Measurements from ENCODE around the gene GNG7.
"Not testable (repeated sequence)": the region's sequence is repeated elsewhere in the genome, so short reads cannot be mapped to it uniquely, and the experiment has no call there.

GNG7 gene

DNA sequence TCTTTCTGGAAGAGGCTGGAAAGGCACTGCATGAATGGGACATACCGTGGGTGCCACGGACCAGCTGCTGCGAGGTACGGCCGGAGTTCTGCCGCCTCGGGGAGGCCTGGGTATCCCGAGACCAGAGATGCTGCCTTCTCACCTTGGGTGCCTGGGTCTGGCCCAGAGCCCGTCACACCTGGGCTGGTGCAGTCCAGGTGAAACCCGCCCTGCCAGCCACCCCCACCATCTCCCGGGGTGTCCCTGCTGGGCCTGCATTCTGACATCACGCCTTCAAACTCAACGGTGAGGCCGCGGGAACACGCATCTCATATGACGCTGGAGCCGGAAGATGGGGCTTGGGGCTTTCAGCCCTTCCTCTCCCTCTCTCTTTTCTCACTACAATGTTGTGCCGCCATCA is 128.6 kb downstream of the GNG7 start:
- no peaks in the 10 kb centered on the region for H4K20me1 ChIP-seq (ENCODE audit: control insufficient read depth, insufficient read depth, low read depth, low read length)
- H3K27me3 ChIP-seq (ENCODE audit: control insufficient read depth, low read length) = no peaks in the 10 kb centered on the region
- peaks cover 47% of the 10 kb centered on the region for H3K79me2 ChIP-seq (ENCODE audit: control insufficient read depth, low read length)
- H3K4me3 ChIP-seq (ENCODE audit: low read length) = no peak overlapping the region
- H3K4me2 ChIP-seq (ENCODE audit: low read length) = no peak overlapping the region
- no peaks in the 10 kb centered on the region for H3F3A ChIP-seq (ENCODE audit: control insufficient read depth, insufficient read depth)
- H3K9me3 ChIP-seq (ENCODE audit: control insufficient read depth, insufficient read depth, low read length) = no peaks in the 10 kb centered on the region
- H3K36me3 ChIP-seq (ENCODE audit: control insufficient read depth, low read length) = peaks cover 11% of the 10 kb centered on the region
- no peak overlapping the region for H3K27ac ChIP-seq (ENCODE audit: low read depth, low read length)
- no peak for TF ChIP-seq EZH2phosphoT487 (IDR thresholded peaks at IDR 0.05; ENCODE audit: borderline replicate concordance, low read length)
- TF ChIP-seq, protein P1, sequence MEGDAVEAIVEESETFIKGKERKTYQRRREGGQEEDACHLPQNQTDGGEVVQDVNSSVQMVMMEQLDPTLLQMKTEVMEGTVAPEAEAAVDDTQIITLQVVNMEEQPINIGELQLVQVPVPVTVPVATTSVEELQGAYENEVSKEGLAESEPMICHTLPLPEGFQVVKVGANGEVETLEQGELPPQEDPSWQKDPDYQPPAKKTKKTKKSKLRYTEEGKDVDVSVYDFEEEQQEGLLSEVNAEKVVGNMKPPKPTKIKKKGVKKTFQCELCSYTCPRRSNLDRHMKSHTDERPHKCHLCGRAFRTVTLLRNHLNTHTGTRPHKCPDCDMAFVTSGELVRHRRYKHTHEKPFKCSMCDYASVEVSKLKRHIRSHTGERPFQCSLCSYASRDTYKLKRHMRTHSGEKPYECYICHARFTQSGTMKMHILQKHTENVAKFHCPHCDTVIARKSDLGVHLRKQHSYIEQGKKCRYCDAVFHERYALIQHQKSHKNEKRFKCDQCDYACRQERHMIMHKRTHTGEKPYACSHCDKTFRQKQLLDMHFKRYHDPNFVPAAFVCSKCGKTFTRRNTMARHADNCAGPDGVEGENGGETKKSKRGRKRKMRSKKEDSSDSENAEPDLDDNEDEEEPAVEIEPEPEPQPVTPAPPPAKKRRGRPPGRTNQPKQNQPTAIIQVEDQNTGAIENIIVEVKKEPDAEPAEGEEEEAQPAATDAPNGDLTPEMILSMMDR (IDR thresholded peaks at IDR 0.05; ENCODE audit: low read depth, low read length, poor library complexity, severe bottlenecking) = no peak
- no peaks in the 10 kb centered on the region for H3K9me2 ChIP-seq (replicated peaks; ENCODE audit: control insufficient read depth, low read length)
- no peaks in the 10 kb centered on the region for H3K4me1 ChIP-seq (ENCODE audit: control insufficient read depth, low read length)

DNA sequence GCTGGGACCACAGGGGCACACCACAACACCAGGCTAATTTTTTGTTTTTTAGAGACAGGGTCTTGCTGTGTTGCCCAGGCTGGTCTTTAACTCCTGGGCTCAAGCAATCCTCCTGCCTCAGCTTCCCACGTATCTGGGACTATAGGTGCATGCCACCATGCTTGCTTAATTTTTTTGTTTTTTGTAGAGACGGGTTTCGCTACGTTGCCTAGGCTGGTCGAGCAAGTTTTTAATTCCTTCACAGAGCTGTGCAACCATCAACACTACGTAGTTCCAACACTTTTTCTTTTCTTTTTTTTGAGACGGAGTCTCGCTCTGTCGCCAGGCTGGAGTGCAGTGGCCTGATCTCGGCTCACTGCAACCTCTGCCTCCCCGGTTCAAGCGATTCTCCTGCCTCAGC is 130.3 kb downstream of the GNG7 start:
- not testable (repeated sequence) for H3K27me3 ChIP-seq (ENCODE audit: control insufficient read depth, low read length); H3K4me2 ChIP-seq (ENCODE audit: low read length); H3K9me3 ChIP-seq (ENCODE audit: control insufficient read depth, insufficient read depth, low read length); H3K4me3 ChIP-seq (ENCODE audit: low read length); H3K27ac ChIP-seq (ENCODE audit: low read depth, low read length); H3F3A ChIP-seq (ENCODE audit: control insufficient read depth, insufficient read depth); H4K20me1 ChIP-seq (ENCODE audit: control insufficient read depth, insufficient read depth, low read depth, low read length); H3K9me2 ChIP-seq (replicated peaks; ENCODE audit: control insufficient read depth, low read length); H3K4me1 ChIP-seq (ENCODE audit: control insufficient read depth, low read length)
- H3K36me3 ChIP-seq (ENCODE audit: control insufficient read depth, low read length) = peaks cover 11% of the 10 kb centered on the region
- H3K79me2 ChIP-seq (ENCODE audit: control insufficient read depth, low read length) = peaks cover 56% of the 10 kb centered on the region

DNA sequence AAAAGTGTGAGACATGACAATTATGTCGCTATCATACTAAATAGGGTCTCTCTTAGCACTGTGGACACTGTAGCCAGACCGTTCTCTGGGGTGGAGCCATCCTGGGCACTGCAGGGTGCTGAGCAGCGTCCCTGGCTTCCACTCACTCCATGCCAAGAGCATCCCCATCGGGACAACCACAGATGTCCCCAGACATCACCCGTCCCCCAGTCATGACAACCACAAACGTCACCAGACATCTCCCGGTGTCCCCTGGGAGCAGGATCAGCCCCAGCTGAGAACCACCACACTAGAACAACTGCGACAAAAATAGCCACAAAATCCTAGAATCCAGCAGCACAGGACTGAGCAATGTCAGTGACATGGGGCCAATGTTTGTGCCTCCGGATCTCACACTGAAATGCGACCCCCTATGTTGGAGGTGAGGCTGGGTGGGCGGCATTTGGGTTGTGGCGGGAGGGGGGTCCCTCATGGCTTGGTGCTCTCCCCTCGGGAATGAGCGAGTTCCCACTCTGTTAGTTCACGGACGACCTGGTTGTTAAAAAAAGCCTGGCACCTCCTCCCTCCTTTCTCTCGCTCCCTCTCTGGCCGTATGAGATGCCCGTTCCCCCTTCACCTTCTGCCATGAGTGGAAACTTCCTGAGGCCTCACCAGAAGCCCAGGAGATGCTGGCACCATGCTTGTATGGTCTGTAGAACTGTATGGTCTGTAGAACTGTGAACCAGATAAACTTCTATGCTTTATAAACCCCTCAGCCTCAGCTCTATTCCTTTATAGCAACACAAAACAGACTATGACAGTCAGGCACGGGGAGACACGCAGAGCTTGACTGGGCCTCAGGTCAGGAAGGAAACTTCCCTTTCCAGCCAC is 132.7 kb downstream of the GNG7 start:
- Histone ChIP-seq H3K4me3 (ENCODE audit: low read length) (no peak overlapping the region), H3K27ac (ENCODE audit: low read depth, low read length) (no peak overlapping the region), H4K20me1 (ENCODE audit: control insufficient read depth, insufficient read depth, low read depth, low read length) (peaks cover 15% of the 10 kb centered on the region; the same call in 1 of the 2 replicates), H3K9me2 (replicated peaks; ENCODE audit: control insufficient read depth, low read length) (no peaks in the 10 kb centered on the region), H3K36me3 (ENCODE audit: control insufficient read depth, low read length) (peaks cover 11% of the 10 kb centered on the region), H3K27me3 (ENCODE audit: control insufficient read depth, low read length) (no peaks in the 10 kb centered on the region), H3K9me3 (ENCODE audit: control insufficient read depth, insufficient read depth, low read length) (no peaks in the 10 kb centered on the region), H3K79me2 (ENCODE audit: control insufficient read depth, low read length) (peaks cover 56% of the 10 kb centered on the region), H3F3A (ENCODE audit: control insufficient read depth, insufficient read depth) (peaks cover 5% of the 10 kb centered on the region; the same call in 1 of the 2 replicates), H3K4me2 (ENCODE audit: low read length) (no peak overlapping the region), H3K4me1 (ENCODE audit: control insufficient read depth, low read length) (peaks cover 9% of the 10 kb centered on the region)
- TF ChIP-seq, protein P1 (IDR thresholded peaks at IDR 0.05; ENCODE audit: low read depth, low read length, poor library complexity, severe bottlenecking) = no peak
- no peak for TF ChIP-seq EZH2phosphoT487 (IDR thresholded peaks at IDR 0.05; ENCODE audit: borderline replicate concordance, low read length)

DNA sequence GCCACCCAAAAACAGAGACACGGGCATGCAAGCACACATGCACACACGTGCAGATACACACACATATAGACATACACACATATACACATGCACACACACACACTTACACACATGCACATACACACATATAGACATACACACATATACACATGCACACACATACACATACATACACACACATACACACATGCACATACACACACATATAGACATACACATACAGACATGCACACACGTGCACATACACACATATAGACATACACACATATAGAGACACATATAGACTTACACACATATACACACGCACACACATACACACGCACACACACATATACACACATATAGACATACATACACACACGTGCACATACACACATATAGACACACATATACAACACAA is 134.5 kb downstream of the GNG7 start:
- TF ChIP-seq, protein P1 (IDR thresholded peaks at IDR 0.05; ENCODE audit: low read depth, low read length, poor library complexity, severe bottlenecking) = no peak
- TF ChIP-seq EZH2phosphoT487 (IDR thresholded peaks at IDR 0.05; ENCODE audit: borderline replicate concordance, low read length) = no peak
- Histone ChIP-seq H3F3A (ENCODE audit: control insufficient read depth, insufficient read depth) (peaks cover 5% of the 10 kb centered on the region; the same call in 1 of the 2 replicates), H3K36me3 (ENCODE audit: control insufficient read depth, low read length) (peaks cover 5% of the 10 kb centered on the region; the same call in 1 of the 2 replicates), H4K20me1 (ENCODE audit: control insufficient read depth, insufficient read depth, low read depth, low read length) (peaks cover 26% of the 10 kb centered on the region), H3K9me3 (ENCODE audit: control insufficient read depth, insufficient read depth, low read length) (no peaks in the 10 kb centered on the region), H3K79me2 (ENCODE audit: control insufficient read depth, low read length) (peaks cover 64% of the 10 kb centered on the region), H3K27ac (ENCODE audit: low read depth, low read length) (no peak overlapping the region), H3K4me2 (ENCODE audit: low read length) (no peak overlapping the region), H3K4me3 (ENCODE audit: low read length) (no peak overlapping the region), H3K9me2 (replicated peaks; ENCODE audit: control insufficient read depth, low read length) (no peaks in the 10 kb centered on the region), H3K27me3 (ENCODE audit: control insufficient read depth, low read length) (no peaks in the 10 kb centered on the region), H3K4me1 (ENCODE audit: control insufficient read depth, low read length) (peaks cover 27% of the 10 kb centered on the region)

Measured in DOHH2 (cell line).